IPS-18c (cell line): ENCODE data around the gene CRYBG1.
"Not testable (repeated sequence)": the region's sequence is repeated elsewhere in the genome, so short reads cannot be mapped to it uniquely, and the experiment has no call there.

Experiments used
- H3K4me3 ChIP-seq: 2 replicates; pipeline ENCODE4 v1.7.0; 2013; ENCODE audit warnings: low read depth, mild to moderate bottlenecking, low read length, moderate library complexity; ENCODE audit not compliant: insufficient read depth
- H3K9me3 ChIP-seq: one replicate; pipeline ENCODE4 v1.6.1; 2013; ENCODE audit warnings: mild to moderate bottlenecking, low read length, moderate library complexity; ENCODE audit not compliant: control insufficient read depth, insufficient read depth

CRYBG1 gene

DNA sequence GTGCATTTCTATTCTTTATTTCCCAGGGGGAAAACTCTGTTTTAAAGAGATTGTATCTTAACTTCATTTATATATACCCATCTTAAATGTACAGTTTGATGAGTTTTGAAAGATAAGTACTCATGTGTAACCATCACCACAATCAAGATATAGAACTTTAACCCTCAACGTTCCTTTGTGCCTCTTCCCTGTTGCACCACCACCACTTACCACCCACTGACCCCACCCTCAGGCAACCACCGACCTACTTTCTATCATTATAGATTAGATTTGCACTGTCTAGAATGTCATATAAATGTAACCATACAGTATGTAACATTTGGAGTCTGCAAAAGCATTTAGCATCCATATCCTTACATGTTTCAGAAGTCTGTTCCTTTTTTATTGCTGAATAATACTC is 147.8 kb downstream of the CRYBG1 start:
- H3K9me3 ChIP-seq = no peaks in the 10 kb centered on the region
- H3K4me3 ChIP-seq = no peak overlapping the region

DNA sequence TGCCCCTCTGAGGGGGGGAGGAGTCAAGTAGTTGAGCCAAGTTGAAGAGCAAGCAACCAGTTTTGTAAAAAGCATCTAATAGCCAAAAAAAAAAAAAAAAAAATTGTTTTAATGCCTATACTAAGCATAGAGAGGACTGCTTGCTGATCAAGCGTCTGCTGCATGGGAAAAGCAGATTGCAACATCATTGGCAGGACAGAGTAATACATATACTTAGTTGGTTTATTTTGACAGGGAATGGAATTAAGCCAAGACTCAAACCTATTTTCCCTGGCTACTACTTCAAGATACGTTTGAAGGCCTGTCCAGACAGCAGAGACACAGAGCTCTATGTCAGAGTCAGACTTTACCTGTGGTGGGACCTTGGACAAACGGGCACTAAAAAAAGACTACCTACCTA is 148.3 kb downstream of the CRYBG1 start:
- Histone ChIP-seq H3K4me3 (no peak overlapping the region), H3K9me3 (no peaks in the 10 kb centered on the region)

DNA sequence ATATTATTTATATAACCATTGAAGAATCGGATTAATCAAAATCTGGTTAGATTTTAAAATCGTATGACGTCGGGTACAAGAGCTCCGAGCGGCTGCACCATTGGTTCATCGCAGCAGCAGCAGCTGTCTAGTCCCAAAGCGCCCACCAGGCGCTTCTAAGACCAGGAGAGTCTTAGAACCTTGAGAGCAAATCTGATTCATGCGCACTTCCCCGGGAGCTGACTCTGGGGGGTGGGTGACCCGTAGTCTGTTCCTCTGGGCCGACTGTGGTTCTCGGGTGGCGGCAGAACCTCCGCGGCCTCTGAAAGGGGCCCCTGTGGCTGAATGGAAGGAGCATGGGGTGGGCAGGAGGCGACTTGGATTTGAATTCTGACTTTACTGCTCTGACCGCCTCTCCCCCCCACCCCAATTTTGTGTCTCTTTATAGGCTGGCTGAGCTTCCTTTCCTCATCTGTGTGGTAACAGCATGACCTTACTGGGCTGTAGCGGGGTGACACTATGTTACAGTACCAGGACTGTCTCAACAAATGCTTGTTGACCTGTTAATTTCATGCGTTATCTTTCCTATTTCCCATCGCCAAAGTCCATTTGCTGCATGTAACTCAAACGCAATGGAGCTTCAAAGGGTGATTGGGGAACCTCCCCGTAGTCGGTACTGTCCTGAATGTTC is 149.0 kb downstream of the CRYBG1 start:
- peak overlapping the region; percentile 71 for H3K4me3 ChIP-seq

DNA sequence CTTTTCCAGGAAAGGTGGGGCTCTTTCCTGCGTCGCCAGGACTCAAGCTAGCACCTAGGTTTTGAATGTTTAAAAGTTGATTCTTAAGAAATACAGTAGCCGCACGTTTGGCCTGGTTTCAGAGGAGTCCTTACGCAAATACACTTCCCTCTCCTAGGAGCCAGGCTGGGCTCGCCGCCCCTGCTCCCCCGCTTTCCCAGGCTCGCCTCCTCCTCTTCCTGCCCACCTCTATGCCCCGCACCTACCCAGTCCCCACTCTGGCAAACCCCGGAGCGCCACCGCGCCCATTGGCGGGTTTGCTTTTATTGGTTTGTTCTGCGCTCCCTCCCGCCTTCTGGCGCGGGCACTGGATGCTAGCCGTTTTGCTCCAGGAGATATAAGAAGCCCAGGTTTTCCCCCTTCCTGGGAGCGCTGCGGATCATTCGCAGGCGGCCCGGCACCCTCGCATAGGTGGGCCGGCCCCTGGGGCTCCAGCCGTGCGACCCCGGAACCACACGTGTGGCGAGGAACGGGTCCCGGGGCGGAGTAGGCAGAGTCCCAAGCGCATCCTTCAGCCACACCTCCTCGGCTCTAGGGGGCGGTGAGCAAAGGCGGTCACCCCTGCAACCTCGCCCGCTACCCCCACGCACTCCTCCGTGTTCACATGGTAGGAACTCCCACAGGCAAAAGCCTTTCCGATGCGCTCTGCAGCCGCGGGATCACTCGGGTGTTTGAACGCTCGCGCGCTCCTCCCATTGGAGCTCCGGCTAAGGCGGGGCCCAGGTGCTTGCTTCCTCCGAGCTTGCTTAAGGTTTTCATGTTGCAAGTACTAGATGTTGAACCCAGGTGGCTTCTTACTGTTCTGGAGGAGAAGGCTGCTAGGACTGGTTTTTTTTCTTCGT is 149.8 kb downstream of the CRYBG1 start:
- Histone ChIP-seq H3K4me3 (peak overlapping the region; percentile 71), H3K9me3 (no peaks in the 10 kb centered on the region)

More for the DNA sequence above, 149.0 kb downstream of the CRYBG1 start:
- no peaks in the 10 kb centered on the region for H3K9me3 ChIP-seq

DNA sequence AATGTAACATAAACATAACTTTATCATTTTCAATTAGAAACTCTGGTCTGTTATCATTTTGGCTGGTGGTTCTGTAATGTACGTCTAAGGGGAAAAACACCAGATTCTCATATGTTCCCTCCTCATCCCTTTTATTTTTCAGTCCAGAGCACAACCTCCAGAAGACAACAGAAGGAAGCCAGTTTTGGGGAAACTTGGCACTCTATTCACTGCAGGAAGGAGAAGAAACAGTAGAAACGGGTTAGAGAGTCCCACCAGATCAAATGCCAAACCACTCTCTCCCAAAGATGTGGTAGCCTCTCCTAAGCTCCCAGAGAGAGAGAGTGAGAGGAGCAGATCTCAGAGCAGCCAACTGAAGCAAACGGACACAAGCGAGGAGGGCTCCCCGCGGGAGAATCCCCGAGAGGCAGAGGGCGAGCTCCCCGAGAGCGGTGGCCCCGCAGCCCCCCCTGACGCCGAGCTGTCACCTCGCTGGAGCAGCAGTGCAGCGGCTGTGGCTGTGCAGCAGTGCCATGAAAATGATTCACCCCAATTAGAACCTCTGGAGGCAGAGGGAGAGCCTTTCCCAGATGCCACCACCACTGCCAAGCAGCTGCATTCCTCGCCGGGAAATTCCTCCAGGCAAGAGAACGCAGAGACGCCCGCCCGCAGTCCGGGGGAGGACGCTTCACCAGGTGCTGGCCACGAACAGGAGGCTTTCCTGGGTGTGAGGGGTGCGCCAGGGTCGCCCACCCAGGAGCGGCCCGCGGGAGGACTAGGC is 151.0 kb downstream of the CRYBG1 start:
- Histone ChIP-seq H3K9me3 (no peaks in the 10 kb centered on the region), H3K4me3 (peak overlapping the region; percentile 58)

DNA sequence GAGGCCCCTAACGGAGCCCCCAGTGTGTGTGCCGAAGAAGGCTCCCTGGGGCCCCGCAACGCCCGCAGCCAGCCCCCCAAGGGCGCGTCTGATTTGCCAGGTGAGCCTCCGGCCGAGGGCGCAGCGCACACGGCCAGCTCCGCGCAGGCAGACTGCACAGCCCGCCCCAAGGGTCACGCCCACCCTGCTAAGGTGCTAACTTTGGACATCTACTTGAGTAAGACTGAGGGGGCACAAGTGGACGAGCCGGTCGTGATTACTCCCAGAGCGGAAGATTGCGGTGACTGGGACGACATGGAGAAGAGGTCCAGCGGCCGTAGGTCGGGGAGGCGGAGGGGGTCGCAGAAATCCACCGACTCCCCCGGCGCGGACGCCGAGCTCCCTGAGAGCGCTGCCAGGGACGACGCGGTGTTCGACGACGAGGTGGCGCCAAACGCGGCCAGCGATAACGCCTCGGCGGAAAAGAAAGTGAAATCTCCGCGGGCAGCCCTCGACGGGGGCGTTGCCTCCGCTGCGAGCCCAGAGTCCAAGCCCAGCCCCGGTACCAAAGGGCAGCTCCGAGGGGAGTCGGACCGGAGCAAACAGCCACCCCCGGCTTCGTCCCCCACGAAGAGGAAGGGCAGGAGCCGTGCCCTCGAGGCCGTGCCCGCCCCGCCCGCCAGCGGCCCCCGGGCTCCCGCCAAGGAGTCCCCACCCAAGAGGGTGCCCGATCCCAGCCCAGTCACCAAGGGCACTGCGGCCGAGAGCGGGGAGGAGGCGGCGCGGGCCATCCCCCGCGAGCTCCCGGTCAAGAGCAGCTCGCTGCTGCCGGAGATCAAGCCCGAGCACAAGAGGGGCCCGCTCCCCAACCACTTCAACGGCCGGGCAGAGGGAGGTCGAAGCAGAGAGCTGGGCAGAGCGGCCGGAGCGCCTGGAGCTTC is 151.8 kb downstream of the CRYBG1 start:
- H3K9me3 ChIP-seq = no peaks in the 10 kb centered on the region
- peak overlapping the region; percentile 58 for H3K4me3 ChIP-seq

DNA sequence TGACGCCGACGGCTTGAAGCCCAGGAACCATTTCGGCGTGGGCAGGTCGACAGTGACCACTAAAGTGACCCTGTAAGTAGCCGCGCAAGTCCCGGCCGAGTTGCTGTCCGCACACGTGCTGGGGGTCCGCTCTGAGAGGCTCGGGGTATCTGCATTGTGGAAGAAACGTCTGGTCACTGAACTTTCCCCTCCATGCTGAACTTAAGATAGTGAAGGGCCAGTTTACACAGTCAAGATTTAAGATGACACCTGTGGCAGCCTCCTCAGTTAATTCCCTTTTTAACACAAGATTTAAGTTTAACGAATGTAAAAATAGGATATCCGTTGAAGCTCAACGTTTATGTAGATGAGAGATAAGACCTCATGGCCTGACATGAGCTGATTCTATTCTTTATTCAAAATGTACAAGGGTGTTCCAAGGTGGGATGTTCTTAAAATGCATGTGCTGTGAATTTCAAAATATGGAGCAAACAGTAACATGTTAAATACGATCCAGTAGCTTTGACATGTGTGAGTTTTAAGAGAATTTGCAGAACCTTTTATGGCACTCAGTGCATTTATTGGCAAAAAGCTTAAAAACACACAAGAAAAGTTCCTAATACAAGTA is 152.6 kb downstream of the CRYBG1 start:
- Histone ChIP-seq H3K4me3 (peak overlapping the region; percentile 58), H3K9me3 (no peaks in the 10 kb centered on the region)

DNA sequence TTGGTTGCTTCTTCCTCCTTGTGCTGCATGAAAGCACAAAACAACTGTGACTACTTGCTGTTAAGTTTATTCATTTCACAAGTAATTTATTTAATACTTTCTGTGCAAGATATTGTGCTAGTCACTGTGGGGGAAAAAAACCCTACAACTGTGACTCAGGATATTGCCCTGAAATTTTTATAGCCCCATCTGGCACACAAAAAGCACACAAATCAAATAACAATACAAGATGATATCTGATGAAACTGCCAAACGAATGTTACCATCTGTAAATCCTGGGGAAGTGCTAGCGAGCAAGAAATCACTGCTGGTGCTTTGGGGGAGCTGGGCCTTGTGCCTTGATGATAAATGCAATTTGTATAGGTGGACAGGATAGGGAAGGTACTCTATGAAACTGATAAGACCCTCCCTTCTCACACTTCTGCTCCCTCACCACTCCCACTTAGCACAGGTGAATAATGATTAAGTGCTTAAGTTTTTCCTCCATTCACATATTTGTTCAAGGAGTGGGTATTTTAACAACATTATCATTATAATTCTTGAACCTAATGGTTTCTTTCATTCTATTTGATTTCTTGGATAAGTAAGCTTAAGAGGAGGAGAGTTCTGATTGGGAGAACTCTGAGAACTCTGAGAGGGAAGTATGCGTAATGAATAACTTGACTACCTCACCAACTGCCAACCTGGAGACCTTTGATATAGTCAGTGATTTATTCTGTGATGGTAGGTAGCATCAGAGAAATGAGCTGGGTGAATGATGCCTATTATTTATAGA is 153.5 kb downstream of the CRYBG1 start:
- Histone ChIP-seq H3K4me3 (no peak overlapping the region), H3K9me3 (no peaks in the 10 kb centered on the region)

DNA sequence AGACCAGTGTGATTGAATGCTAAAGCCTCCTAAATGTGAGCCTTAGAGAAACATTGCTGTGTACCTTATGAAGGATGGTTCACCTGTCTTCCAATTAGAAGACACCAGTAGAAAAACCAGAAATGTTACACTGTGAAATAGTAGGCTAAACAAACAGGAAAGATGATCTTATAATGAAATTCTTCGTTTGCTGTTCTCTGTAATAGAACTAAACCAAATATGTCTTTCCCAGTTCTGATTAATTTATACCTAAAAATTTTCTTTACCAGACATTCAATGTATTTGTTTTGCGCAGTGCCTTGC is 154.0 kb downstream of the CRYBG1 start:
- no peak overlapping the region for H3K4me3 ChIP-seq
- no peaks in the 10 kb centered on the region for H3K9me3 ChIP-seq

DNA sequence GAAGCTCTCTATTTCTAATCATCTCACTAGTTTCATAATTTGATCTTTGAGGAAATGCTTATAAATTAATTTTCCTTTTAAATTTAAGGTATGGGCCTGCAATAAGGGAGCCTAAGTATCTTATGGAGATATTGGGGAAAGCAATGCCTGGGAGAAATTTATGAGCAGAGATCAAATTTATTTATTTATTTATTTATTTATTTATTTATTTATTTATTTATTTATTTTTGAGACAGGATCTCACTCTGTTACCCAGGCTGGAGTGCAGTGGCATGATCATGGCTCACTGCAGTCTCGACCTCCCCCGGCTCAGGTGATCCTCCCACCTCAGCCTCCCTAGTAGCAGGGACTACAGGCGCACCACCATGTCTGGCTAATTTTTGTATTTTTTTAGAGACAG is 155.1 kb downstream of the CRYBG1 start:
- H3K9me3 ChIP-seq, H3K4me3 ChIP-seq: not testable (repeated sequence)

DNA sequence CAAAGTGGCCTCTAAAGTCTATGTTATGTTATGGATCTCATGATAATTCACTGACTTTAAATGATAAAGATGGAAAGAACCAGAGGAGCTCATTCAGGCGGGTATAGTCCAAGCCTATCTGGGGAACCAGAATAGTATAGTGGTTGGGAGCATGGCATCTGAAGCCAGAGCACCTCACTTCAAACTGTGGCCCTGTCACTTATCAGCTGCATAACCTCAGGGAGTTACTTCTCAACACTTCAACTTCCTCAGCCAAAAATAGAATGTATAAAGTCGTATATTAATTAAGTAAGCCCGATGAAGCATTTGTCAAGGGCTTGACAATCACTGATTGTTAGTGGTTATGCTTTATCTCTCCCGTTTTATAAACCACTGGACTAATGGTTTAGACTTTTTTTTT is 156.1 kb downstream of the CRYBG1 start:
- H3K4me3 ChIP-seq = no peak overlapping the region
- no peaks in the 10 kb centered on the region for H3K9me3 ChIP-seq

DNA sequence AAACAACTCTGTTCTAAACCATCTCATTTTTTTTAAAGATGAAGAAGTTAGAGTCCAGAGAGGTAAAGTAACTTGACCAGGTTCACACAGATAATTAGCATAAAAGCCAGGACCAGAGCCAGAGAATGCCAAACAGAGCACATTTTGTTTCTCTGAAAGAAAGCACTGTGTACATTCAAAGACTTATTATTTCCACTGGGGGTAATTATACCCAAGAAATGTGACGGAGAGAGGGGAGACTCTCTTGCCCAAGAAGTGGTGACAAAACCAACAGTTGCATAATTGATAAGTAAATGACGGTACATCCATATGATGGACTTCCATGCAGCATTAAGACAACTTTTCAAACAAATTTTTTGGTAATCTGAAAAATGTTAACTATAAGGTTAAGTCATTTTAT is 157.2 kb downstream of the CRYBG1 start:
- no peaks in the 10 kb centered on the region for H3K9me3 ChIP-seq
- H3K4me3 ChIP-seq = no peak overlapping the region

DNA sequence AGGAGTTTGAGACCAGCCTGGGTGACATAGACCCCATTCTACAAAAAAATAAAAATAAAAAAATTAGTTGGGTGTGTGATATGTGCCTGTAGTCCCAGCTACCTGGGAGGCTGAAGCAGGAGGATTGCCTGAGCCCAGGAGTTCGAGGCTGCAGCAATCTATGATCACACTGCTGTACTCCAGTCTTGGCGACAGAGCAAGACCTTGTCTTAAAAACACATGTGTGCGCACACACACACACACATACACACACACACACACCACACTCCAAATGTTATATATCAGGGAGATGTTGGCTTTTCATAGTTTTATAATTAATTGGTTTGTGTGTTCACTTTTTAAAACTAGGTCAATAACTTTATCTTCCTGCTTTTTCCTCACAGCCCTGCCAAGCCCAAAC is 158.2 kb downstream of the CRYBG1 start:
- Histone ChIP-seq H3K9me3 (no peaks in the 10 kb centered on the region), H3K4me3 (no peak overlapping the region)

DNA sequence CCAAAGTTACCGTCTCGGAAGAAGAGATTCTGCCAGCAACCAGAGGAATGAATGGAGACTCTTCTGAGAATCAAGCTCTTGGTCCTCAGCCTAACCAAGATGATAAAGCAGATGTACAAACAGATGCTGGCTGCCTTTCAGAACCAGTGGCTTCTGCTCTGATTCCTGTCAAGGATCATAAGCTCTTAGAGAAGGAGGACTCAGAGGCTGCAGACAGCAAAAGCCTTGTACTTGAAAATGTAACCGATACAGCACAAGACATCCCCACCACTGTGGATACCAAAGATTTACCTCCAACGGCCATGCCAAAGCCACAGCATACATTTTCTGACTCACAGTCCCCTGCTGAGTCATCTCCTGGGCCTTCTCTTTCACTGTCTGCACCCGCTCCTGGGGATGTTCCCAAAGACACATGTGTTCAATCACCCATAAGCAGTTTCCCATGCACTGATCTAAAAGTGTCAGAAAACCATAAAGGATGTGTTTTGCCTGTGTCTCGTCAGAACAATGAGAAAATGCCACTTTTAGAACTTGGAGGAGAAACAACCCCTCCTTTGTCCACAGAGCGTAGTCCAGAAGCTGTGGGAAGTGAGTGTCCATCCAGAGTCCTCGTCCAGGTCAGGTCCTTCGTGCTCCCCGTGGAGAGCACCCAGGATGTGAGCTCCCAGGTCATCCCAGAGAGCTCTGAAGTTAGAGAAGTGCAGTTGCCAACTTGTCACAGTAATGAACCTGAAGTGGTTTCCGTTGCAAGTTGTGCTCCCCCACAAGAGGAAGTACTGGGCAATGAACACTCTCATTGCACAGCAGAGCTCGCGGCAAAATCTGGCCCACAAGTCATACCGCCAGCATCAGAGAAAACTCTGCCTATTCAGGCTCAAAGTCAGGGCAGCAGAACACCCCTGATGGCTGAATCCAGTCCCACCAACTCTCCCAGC is 159.2 kb downstream of the CRYBG1 start:
- Histone ChIP-seq H3K4me3 (no peak overlapping the region), H3K9me3 (no peaks in the 10 kb centered on the region)

DNA sequence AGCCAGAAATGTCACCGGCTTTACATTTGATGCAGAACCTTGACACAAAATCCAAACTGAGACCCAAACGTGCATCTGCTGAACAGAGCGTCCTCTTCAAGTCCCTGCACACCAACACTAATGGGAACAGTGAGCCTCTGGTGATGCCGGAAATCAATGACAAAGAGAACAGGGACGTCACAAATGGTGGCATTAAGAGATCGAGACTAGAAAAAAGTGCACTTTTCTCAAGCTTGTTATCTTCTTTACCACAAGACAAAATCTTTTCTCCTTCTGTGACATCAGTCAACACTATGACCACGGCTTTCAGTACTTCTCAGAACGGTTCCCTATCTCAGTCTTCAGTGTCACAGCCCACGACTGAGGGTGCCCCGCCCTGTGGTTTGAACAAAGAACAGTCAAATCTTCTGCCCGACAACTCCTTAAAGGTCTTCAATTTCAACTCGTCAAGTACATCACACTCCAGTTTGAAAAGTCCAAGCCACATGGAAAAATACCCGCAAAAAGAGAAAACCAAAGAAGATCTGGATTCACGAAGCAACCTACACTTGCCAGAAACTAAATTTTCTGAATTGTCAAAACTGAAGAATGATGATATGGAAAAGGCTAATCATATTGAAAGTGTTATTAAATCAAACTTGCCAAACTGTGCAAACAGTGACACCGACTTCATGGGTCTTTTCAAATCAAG is 160.3 kb downstream of the CRYBG1 start:
- no peaks in the 10 kb centered on the region for H3K9me3 ChIP-seq
- no peak overlapping the region for H3K4me3 ChIP-seq
